ENCODE measurements around the gene KLF5.
A peak's percentile ranks its signal among the peaks of the same experiment; 100 is the strongest.

Gene KLF5

DNA sequence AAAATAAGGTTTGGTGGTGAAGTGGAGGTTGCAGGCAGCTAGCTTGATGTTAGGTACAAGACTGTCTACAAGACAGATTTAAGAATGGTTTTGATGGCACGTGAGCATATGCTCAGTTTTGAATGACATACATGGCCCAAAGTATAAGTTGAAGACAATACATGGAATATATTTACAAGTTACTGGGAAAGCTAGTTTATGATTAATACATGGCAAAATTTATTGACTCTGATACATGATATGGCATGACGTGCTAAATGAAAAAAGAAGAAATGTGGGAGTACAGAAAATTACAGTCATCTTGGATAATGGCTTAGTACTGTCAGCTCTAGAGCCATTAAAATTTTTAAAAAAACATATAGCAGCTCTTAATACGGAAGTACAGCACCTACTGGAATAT, 4.4 kb downstream of the KLF5 start:
- peaks cover 0 to 16% (median 10%) of the 10 kb centered on the region in 10 experiments; a peak in 11 of 20 replicates for H3K4me1 ChIP-seq
- no peak overlapping the region for H3K4me3 ChIP-seq
- H4K20me1 ChIP-seq, result peaks cover 0 to 18% (median 7%) of the 10 kb centered on the region in 11 experiments; a peak in 10 of 22 replicates
- H3K9me3 ChIP-seq (replicated peaks in 1 of 11), result no peaks in the 10 kb centered on the region
- no peak overlapping the region for H3K4me2 ChIP-seq
- peaks cover 39 to 46% (median 43%) of the 10 kb centered on the region in 11 experiments for H3K27me3 ChIP-seq
- no peak overlapping the region for H3K27ac ChIP-seq
- no peaks in the 10 kb centered on the region for H3K36me3 ChIP-seq
- TF ChIP-seq Cebpa-rat (IDR thresholded peaks at IDR 0.05), result no peak
- no peak overlapping the region for H3K9ac ChIP-seq

- Histone ChIP-seq H3K4me1 (peaks cover 0 to 11% (median 4%) of the 10 kb centered on the region in 10 experiments; a peak in 8 of 20 replicates), H4K20me1 (peaks cover 0 to 11% (median 5%) of the 10 kb centered on the region in 11 experiments; a peak in 10 of 22 replicates), H3K27me3 (peaks cover 22 to 27% (median 25%) of the 10 kb centered on the region in 11 experiments), H3K9ac (no peak overlapping the region), H3K9me3 (replicated peaks in 1 of 11) (no peaks in the 10 kb centered on the region), H3K27ac (no peak overlapping the region), H3K4me2 (no peak overlapping the region), H3K4me3 (no peak overlapping the region), H3K36me3 (no peaks in the 10 kb centered on the region)
- TF ChIP-seq Cebpa-rat (IDR thresholded peaks at IDR 0.05), result no peak
Observed at GRCh38 chr13:73065036-73065435, 6.2 kb downstream of the KLF5 start.

DNA sequence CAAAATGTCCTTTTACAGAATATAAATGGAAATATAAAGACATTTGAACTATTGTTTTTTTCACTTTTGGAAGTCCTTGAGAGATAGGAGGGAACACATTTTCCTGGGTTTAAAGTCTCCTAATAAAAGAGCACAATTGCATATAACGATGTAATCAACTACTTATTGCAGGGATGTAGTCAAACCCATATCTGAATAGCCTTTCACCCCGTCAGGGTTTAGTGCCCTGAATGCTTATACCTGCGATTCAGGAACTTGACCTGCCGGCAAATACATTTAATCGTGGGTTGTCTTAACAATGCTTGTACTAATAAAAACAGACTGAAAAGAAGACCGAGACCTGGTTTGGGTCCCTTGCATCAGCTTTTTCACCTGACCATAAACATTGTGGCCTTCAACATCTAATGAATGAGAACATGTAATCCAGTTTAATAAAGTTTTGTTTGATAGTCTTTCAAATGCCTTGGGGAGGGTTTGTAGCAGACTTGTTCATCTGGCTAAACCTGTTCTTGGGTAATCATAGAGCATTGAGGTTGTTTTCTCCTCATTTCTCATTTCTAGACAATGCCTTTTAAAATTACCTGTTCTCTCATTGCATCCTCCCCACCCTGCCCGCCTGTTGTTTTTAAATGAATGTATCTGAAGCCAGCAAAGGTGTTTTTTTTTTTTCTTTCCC, 7.0 kb downstream of the KLF5 start:
- Histone ChIP-seq H3K4me3 (no peak overlapping the region), H3K4me2 (peak overlapping the region in 1 of 11 experiments; percentile 13; a peak in 2 of 22 replicates), H3K27ac (no peak overlapping the region), H3K4me1 (peaks cover 0 to 6% (median 0%) of the 10 kb centered on the region in 10 experiments; a peak in 1 of 20 replicates), H3K9ac (no peak overlapping the region), H3K36me3 (no peaks in the 10 kb centered on the region), H3K27me3 (peaks cover 15 to 19% (median 17%) of the 10 kb centered on the region in 11 experiments), H4K20me1 (peaks cover 0 to 3% (median 0%) of the 10 kb centered on the region in 11 experiments; a peak in 7 of 22 replicates), H3K9me3 (replicated peaks in 1 of 11) (no peaks in the 10 kb centered on the region)
- no peak for TF ChIP-seq Cebpa-rat (IDR thresholded peaks at IDR 0.05)

- no peaks in the 10 kb centered on the region for H3K9me3 ChIP-seq (replicated peaks in 1 of 11)
- H4K20me1 ChIP-seq, result no peaks in the 10 kb centered on the region
- no peak overlapping the region for H3K27ac ChIP-seq
- H3K4me3 ChIP-seq, result no peak overlapping the region
- no peaks in the 10 kb centered on the region for H3K27me3 ChIP-seq
- H3K4me1 ChIP-seq, result peaks cover 0 to 12% (median 6%) of the 10 kb centered on the region in 10 experiments; a peak in 13 of 20 replicates
- no peak overlapping the region for H3K4me2 ChIP-seq
- H3K9ac ChIP-seq, result no peak overlapping the region
- no peaks in the 10 kb centered on the region for H3K36me3 ChIP-seq
- no peak for TF ChIP-seq Cebpa-rat (IDR thresholded peaks at IDR 0.05)
Observed at GRCh38 chr13:73069206-73069805, 10.5 kb downstream of the KLF5 start.

- H4K20me1 ChIP-seq, result no peaks in the 10 kb centered on the region
- H3K36me3 ChIP-seq, result no peaks in the 10 kb centered on the region
- no peak for TF ChIP-seq Cebpa-rat (IDR thresholded peaks at IDR 0.05)
- peaks cover 0 to 15% (median 11%) of the 10 kb centered on the region in 10 experiments; a peak in 14 of 20 replicates for H3K4me1 ChIP-seq
- no peaks in the 10 kb centered on the region for H3K27me3 ChIP-seq
- no peak overlapping the region for H3K4me2 ChIP-seq
- H3K27ac ChIP-seq, result no peak overlapping the region
- no peak overlapping the region for H3K4me3 ChIP-seq
- H3K9ac ChIP-seq, result no peak overlapping the region
- H3K9me3 ChIP-seq (replicated peaks in 1 of 11), result no peaks in the 10 kb centered on the region
Observed at GRCh38 chr13:73070451-73071098, 11.8 kb downstream of the KLF5 start.

- Histone ChIP-seq H3K36me3 (no peaks in the 10 kb centered on the region), H3K4me3 (no peak overlapping the region), H3K4me2 (no peak overlapping the region), H3K9me3 (replicated peaks in 1 of 11) (no peaks in the 10 kb centered on the region), H4K20me1 (no peaks in the 10 kb centered on the region), H3K27me3 (no peaks in the 10 kb centered on the region), H3K9ac (no peak overlapping the region), H3K4me1 (peaks cover 0 to 15% (median 9%) of the 10 kb centered on the region in 10 experiments; a peak in 14 of 20 replicates), H3K27ac (no peak overlapping the region)
- no peak for TF ChIP-seq Cebpa-rat (IDR thresholded peaks at IDR 0.05)
Observed at GRCh38 chr13:73072239-73072900, 13.6 kb downstream of the KLF5 start.

DNA sequence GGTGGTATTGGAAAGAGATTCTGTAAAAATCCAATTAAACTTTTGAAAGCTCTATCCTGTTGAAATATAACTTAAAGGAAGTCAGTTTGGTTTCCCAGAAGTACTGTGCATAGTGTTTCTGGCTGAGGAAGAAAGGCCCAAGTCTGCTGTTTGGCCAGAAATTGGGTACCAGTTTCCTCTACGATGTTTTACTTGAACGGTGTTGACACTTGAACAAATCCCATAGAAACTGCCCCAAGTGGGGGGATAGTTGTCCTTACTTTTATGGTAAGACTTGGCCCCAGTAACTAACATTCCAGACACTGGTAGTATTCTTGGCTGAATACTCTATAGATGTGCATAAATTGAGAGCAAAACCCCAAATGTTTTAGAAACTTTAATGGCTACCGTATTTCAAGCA, 14.2 kb downstream of the KLF5 start:
- Histone ChIP-seq H3K4me3 (no peak overlapping the region), H3K4me2 (no peak overlapping the region), H3K9me3 (replicated peaks in 1 of 11) (no peaks in the 10 kb centered on the region), H3K36me3 (no peaks in the 10 kb centered on the region), H3K4me1 (peaks cover 0 to 15% (median 9%) of the 10 kb centered on the region in 10 experiments; a peak in 14 of 20 replicates), H3K9ac (no peak overlapping the region), H4K20me1 (no peaks in the 10 kb centered on the region), H3K27me3 (no peaks in the 10 kb centered on the region), H3K27ac (no peak overlapping the region)
- TF ChIP-seq Cebpa-rat (IDR thresholded peaks at IDR 0.05), result no peak

DNA sequence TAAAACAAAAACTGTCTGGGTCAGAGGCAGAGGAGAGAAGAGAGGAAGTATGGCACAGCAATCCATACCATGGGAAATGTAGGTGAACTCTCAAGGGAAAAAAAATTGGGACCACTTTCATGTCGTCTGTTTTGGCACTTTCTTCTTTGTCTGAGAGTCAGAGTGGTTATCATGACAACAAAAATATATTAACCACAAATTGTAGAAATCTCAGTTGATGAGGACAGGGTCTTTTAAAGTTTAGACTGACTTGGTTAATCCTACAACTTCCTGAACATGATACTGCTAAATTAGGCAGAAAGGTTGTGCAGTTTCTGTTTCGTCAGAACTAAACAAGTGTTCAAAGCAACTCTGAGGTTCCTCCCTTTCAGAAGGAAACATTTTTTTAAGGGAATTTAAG, 15.2 kb downstream of the KLF5 start:
- Histone ChIP-seq H3K9ac (no peak overlapping the region), H3K36me3 (no peaks in the 10 kb centered on the region), H3K4me3 (no peak overlapping the region), H4K20me1 (no peaks in the 10 kb centered on the region), H3K4me1 (peaks cover 0 to 15% (median 9%) of the 10 kb centered on the region in 10 experiments; a peak in 14 of 20 replicates), H3K4me2 (peak overlapping the region in 9 of 11 experiments; percentile 2 to 59 (median 36); a peak in 13 of 22 replicates), H3K27ac (no peak overlapping the region), H3K27me3 (no peaks in the 10 kb centered on the region), H3K9me3 (replicated peaks in 1 of 11) (no peaks in the 10 kb centered on the region)
- TF ChIP-seq Cebpa-rat (IDR thresholded peaks at IDR 0.05), result no peak

DNA sequence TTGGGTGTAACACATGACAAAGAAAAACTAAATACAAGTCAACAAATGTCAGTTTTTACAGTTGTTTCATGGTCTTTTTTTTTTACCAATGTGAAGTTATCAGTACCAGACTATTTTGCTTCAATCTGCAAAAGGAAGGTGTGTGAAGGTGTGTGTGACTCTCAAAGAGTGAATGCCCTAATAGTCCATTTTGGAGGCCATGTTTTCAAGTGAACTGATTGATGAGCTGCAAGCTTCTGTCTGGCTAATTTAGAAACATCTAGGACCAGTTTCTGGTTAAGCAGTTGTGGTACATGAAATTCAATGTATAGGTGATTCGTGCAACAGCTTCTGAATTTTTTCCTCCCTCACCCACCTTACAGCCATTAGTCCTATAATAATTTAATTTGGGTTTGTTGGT, 16.1 kb downstream of the KLF5 start:
- no peaks in the 10 kb centered on the region for H3K9me3 ChIP-seq (replicated peaks in 1 of 11)
- H3K27ac ChIP-seq, result no peak overlapping the region
- H3K4me2 ChIP-seq, result peak overlapping the region in 2 of 11 experiments; percentile 36 to 52; a peak in 3 of 22 replicates

More for the DNA sequence above, 16.1 kb downstream of the KLF5 start:
- H3K36me3 ChIP-seq, result no peaks in the 10 kb centered on the region
- H3K4me3 ChIP-seq, result no peak overlapping the region
- peaks cover 0 to 15% (median 9%) of the 10 kb centered on the region in 10 experiments; a peak in 14 of 20 replicates for H3K4me1 ChIP-seq
- no peaks in the 10 kb centered on the region for H4K20me1 ChIP-seq
- no peaks in the 10 kb centered on the region for H3K27me3 ChIP-seq
- H3K9ac ChIP-seq, result no peak overlapping the region
- no peak for TF ChIP-seq Cebpa-rat (IDR thresholded peaks at IDR 0.05)
